Endothelial cell of umbilical vein (primary cell): ENCODE data around the gene UBE2E3.

Experiments used
- FOS ChIP-seq: IDR thresholded peaks from 2 replicates; pipeline ENCODE4 v1.6.1; 2011; ENCODE audit warnings: mild to moderate bottlenecking, low read length, moderate library complexity, borderline replicate concordance; ENCODE audit not compliant: insufficient read depth
- GATA2 ChIP-seq: IDR thresholded peaks from 2 replicates; pipeline ENCODE4 v1.7.0; 2011; ENCODE audit warnings: low read depth, mild to moderate bottlenecking, moderate library complexity, mixed read lengths, low read length; ENCODE audit not compliant: insufficient read length, insufficient read depth
- MYC ChIP-seq: IDR thresholded peaks from one replicate; pipeline ENCODE4 v1.6.1; 2011; ENCODE audit warnings: mild to moderate bottlenecking, low read depth, low read length
- POLR2A ChIP-seq: IDR thresholded peaks from 2 replicates; pipeline ENCODE4 v1.6.1; 2012; ENCODE audit warnings: low read depth, mild to moderate bottlenecking, control low read depth, low read length
- POLR2AphosphoS5 ChIP-seq: IDR thresholded peaks from 2 replicates; pipeline ENCODE4 v1.6.1; 2012; ENCODE audit warnings: low read depth, mild to moderate bottlenecking, control low read depth, low read length, moderate library complexity; ENCODE audit not compliant: insufficient read depth
- TF ChIP-seq, protein P1 (sequence below), 2 donors: IDR thresholded peaks; 1 replicate in 1 of 2; 2 replicates in 1 of 2; pipeline ENCODE4 v1.5.1; 2011; ENCODE audit warnings: low read length in 2 of 2, mild to moderate bottlenecking in 2 of 2, moderate library complexity in 2 of 2, control low read depth in 1 of 2, inconsistent platforms in 1 of 2, low read depth in 1 of 2; ENCODE audit not compliant: insufficient read depth in 1 of 2; ENCODE audit errors: extremely low read depth in 1 of 2
- TF ChIP-seq, protein P2 (sequence below): IDR thresholded peaks from 2 replicates; pipeline ENCODE4 v1.6.1; 2011; ENCODE audit not compliant: insufficient read depth, insufficient read length

DNA sequence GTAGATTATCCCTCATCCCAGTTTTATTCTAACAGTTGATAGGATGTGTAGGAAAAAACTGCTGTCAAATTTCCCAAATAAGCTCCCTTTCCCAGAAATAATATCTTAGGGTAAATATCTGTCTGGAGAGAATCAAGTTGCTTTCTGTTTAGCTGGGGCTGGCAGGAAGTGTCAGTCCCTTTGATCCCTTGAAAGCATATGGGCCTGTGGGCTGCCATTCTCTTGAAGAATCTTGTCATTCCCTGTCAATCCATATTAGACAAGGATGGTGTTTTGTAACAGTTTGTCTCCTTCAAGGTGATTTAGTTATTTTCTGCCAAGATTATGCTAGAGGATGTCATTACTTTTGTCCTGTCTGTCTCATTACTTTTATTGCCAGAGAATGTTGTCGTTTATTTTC, 37.1 kb upstream of the UBE2E3 start:
- TF ChIP-seq POLR2AphosphoS5 (no peak), POLR2A (no peak), MYC (no peak), GATA2 (no peak), FOS (no peak)
- TF ChIP-seq, protein P1, sequence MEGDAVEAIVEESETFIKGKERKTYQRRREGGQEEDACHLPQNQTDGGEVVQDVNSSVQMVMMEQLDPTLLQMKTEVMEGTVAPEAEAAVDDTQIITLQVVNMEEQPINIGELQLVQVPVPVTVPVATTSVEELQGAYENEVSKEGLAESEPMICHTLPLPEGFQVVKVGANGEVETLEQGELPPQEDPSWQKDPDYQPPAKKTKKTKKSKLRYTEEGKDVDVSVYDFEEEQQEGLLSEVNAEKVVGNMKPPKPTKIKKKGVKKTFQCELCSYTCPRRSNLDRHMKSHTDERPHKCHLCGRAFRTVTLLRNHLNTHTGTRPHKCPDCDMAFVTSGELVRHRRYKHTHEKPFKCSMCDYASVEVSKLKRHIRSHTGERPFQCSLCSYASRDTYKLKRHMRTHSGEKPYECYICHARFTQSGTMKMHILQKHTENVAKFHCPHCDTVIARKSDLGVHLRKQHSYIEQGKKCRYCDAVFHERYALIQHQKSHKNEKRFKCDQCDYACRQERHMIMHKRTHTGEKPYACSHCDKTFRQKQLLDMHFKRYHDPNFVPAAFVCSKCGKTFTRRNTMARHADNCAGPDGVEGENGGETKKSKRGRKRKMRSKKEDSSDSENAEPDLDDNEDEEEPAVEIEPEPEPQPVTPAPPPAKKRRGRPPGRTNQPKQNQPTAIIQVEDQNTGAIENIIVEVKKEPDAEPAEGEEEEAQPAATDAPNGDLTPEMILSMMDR (IDR thresholded peaks at IDR 0.05; ENCODE audit: extremely low read depth in 1 of 2, insufficient read depth in 1 of 2, low read depth in 1 of 2, low read length in 2 of 2), result no peak
- TF ChIP-seq, protein P2, sequence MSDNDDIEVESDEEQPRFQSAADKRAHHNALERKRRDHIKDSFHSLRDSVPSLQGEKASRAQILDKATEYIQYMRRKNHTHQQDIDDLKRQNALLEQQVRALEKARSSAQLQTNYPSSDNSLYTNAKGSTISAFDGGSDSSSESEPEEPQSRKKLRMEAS, result no peak
